Effector CD4-positive, alpha-beta T cell (primary cell): Measurements from ENCODE around the gene DNAJC21.

Experiments used
- DNase-seq: peaks from one replicate; pipeline ENCODE4 v3.0.0-alpha.2; 2020

DNAJC21 gene

DNA sequence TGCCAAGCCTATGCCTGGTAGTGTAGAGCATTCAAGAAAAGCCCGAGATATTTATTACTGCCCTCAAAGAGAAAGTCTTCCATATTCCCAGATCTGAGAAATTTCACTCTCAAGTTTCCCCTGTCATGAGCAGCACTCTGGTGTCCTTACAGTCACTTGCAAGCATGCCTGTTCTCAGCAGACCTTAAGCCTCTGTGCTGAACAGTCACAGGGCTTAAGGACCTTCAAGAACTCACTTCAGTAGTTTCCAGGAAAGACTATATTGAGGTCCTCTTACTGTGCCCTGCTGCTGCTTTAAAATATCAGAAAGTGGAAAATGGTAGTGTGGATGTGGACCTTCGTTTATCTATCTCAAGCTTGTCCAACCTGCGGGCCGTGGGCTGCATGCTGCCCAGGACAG is 53.5 kb downstream of the DNAJC21 start:
- no peak for DNase-seq

DNA sequence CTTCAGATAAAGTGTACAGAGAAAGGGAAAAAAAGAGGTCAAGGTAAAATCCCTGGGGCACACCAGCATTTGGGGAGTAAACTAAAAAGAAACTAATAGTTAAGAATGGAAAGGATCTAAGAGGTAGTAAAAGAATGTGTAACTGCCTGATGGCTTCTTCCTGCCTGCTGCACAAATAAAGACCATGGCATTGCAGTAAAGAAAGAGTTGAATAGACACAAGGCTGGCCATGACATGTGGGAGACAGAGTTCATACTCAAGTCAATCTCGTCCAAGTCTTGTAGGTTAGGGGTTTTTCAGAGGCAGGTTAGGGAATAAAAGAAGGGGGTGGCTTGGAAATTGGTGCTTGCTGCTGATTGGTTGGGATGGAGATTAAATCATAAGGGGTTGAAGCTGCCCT is 57.6 kb downstream of the DNAJC21 start:
- no peak for DNase-seq

DNA sequence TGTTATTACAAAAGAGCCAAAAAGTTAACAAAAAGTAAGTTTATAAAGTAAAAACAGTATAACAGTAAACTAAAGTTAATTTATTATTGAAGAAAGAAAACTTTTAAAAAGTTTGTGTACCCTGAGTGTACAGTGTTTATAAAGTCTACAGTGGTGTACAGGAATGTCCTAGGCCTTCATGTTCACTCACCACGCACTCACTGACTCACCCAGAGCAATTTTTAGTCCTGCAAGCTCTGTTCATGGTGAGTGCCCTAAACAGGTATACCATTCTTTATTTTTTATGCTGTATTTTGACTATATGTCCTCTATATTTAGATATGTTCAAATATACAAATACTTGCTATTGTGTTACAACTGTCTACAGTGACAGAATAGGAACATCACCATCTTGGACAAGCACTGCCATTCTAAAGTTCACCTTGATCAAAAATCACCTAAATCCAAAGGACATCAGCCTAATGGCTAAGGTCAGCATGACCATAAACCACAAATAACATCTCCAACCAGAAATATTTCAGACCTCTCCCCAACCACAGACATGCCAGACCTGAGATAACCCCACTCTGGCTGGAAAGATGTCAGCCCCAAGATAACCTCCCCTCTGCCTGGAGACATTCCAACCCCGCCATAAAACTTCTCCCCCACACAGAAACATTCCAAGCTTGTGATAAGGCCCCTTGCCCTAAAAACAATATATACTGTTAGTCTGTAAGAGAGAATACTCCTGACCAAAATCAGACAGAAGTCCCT is 62.3 kb downstream of the DNAJC21 start:
- no peak for DNase-seq

DNA sequence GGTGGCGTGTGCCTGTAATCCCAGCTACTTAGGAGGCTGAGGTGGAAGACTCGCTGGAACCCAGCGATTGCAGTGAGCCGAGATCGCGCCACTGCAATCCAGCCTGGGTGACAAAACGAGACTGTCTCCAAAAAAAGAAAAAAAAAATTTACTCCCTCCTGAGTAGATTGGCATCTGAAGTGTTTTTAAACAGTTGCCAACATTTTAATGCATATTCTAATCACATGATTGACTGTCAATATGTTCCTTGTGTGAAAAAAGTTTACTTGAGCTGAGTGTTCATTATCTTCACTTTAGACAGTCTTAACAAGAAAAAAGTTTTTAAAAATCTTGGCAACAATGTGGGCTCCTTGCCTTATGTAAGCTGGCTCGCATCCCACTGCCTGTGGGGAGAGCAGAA is 64.6 kb downstream of the DNAJC21 start:
- DNase-seq: no peak

DNA sequence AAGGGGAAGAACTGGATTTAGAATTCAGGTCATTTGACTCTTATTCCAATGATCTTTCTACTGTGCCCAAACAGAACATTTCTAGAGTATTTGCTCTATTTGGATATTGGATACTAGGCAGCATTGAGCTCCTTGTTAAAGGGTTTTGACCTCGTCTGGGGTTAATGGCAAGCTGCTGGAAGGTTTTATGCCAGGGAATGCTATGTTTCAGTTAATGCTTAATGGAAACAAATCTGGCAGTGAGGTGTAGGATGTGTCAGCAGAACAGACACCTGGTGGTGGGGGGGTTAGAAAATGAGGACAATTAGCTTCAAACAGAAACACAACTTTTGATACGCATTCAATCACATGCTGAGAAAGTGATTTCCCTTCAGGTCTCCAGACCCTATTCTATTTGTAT is 66.9 kb downstream of the DNAJC21 start:
- no peak for DNase-seq

DNA sequence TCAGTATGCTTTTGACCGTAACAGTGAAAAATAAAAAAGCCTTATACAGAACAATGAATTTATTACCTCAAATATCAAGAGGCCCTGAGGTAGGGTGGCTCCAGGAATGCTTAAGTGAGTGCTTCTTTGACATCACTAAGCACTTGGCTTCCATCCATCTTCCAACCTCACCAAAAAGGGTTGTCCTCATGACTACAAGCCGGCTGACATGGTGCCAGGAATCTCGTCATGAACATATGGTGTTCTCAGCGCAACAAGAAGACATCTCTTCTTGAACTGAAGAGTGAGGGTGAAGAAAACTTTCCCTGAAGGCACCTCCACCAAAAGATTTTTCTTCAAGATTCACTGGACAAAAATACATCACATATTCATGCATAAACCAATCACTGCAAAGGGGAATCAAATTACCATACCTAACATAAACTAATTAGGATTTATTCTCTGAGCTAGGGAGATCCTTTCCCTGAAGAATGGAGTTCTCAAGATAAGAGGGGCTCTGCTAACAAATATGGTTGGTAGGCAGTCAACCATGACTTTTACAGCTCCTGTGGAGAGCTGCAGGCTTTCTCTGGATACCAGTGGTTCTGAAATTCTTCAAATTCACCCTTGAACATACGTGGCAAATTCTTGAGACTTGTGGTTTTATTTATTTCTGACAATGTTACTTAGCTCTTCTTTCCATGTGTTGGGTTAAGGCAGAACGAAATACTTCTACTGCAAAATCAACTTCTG is 68.9 kb downstream of the DNAJC21 start:
- DNase-seq: no peak

DNA sequence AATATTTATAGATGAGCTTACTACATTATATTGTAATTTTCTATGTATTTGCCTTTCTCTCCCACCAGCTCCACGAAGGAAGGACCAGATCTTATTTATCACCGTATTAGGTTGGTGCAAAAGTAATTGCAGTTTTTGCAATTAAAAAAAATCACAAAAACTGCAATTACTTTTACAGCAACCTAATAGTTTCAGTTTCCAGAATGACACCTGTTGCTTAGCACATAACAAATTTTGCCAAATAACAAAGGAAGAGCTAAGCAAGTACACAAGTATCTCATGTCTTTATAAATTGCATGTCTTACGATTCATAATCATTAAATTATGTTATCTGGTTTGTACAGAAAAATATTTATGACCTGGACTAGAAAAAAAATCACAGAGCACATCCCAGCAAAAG is 72.5 kb downstream of the DNAJC21 start:
- DNase-seq: no peak

DNA sequence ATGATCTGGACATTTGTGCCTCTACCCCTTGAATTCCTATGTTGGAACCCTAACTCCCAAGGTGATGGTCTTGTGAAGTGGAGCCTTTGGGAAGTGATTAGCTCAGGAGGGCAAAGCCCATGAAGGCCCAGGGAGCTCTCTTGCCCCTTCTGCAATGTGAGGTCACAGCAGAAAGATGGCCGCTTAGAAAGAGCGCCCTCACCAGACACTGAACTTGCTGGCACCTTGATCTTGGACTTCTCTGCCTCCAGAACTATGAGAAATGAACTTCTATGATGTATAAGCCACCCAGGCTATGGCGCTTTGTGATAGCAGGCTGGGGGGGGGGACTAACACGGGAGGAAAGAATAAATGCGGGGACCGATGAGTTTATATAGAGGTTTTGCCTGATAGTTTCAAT is 73.1 kb downstream of the DNAJC21 start:
- no peak for DNase-seq

DNA sequence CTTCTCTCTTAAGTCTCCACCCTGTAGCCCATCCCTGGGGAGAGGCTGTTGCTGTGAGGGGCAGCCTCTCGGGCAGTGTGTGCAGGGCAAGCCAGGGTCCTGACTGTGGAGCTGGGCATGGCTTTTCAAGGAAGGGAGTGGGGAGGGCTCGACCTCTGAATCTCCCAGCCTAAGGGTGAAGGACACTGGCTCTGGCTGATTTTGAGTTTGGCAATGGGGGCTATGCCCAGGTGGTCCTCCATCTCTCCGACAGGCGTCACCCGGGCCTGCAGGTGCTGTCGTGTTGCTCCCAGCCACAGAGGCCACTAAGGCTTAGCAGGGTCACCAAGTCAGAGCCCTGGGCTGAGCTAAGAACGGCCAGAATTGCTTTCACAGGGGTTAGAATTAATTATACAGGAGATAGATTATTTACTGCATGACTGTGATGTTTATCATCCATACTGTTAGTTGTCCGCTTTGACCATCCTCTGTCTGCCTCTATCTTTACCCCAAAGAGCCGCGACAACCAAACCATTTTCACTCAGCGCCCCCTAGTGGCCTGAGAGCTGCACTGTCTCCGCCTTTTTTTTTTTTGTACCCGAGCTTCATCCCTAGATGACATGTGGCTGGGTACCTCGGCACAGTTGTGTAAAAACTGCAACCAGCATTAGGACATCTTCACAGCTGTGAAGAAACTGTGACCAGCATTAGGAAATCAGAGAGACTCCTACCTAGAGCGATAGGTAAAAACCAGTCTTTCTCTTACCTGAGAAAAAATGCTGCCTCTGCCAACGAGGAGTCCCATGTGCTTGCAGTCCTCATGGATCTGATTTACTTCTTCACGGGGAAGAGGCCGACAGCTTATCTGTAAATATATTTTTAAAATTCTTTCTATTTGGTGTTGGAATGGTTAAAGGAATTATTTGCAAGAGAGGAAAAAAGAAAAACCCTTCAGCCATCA is 73.9 kb downstream of the DNAJC21 start:
- peak; percentile 28 for DNase-seq

DNA sequence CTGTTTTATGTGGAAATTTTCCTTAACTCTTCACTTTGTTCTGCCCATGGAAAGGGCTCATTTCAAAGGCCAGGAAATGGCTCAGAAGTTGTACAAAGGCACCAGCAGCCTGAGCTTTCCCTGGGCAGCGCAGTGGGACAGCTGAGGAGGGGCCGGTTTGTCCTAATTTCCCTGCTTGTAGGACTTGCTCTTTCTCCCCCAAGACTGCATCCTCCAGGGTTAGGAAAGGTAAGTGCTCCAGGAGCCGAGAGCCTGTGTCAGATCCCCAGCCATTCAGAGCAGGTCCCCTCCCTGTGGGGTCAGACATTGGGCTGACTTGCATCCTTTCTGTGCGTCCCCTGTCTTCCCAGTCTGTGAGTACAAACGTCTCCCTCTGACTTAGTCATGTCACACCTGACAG is 74.8 kb downstream of the DNAJC21 start:
- no peak for DNase-seq

DNA sequence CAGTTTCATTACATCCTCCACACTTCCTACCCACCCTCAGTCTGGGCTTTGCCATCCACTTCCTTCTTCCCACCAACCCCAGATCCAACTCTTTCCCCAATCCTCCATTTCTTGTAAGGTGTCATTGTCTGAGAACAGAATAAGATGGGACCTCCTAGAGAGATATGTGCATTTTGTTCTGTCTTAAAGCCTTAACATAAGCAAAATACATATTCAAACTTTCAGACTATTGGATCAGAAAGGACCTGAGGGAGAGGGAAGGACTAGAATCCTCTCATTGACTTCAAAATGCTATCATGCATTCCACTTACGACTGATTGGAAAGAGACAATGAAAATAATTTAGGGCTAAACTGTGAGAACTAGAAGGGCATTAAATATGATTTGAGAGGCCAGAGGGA is 75.4 kb downstream of the DNAJC21 start:
- DNase-seq: no peak
